Type B pancreatic cell (in vitro differentiated cells): ENCODE results near the gene PPP1R12A. TPM values are rescaled to one million over a fixed set of nuclear protein-coding genes. Genes with fewer than 3 reads are reported as not detected.

Experiments
- DNase-seq: peaks from one replicate; pipeline ENCODE4 v3.0.0; 2021; ENCODE audit warnings: mixed read lengths; ENCODE audit not compliant: unreplicated experiment; ENCODE audit errors: extremely low spot score
- H3K27ac Mint-ChIP-seq: 2 replicates; pipeline ENCODE4 v1.8.0; 2021; ENCODE audit warnings: mild to moderate bottlenecking, mixed read lengths
- H3K27me3 Mint-ChIP-seq: 2 replicates; pipeline ENCODE4 v1.8.0; 2021; ENCODE audit warnings: mixed read lengths
- H3K36me3 Mint-ChIP-seq: 2 replicates; pipeline ENCODE4 v1.8.0; 2021; ENCODE audit warnings: mixed read lengths
- H3K4me1 Mint-ChIP-seq: one replicate; pipeline ENCODE4 v1.8.0; 2021; ENCODE audit warnings: mixed read lengths; ENCODE audit not compliant: unreplicated experiment
- H3K4me3 Mint-ChIP-seq: 2 replicates; pipeline ENCODE4 v1.8.0; 2021; ENCODE audit warnings: mild to moderate bottlenecking, mixed read lengths
- H3K9me3 Mint-ChIP-seq: 2 replicates; pipeline ENCODE4 v1.8.0; 2021; ENCODE audit warnings: mixed read lengths
- CTCF ChIP-seq: fragments of 200-600 bp; sonication (generic); conservative IDR thresholded peaks from 2 replicates; pipeline ENCODE4 v1.5.0; 2021; ENCODE audit warnings: antibody characterized with exemption, mild to moderate bottlenecking
- total RNA-seq: library from RNA; stranded (reverse); gene quantifications from 2 replicates; pipeline ENCODE4 v1.2.1, GENCODE V29; 2021; ENCODE audit warnings: low replicate concordance

Gene PPP1R12A
- total RNA-seq, 1 donor from 2014 or later, result 78.2 TPM

GRCh38 chr12:79830440-79830839 is 104.5 kb downstream of the PPP1R12A start:
- Mint-ChIP-seq H3K4me1 (peaks cover 6% of the 10 kb centered on the region), H3K9me3 (peaks cover 4% of the 10 kb centered on the region), H3K27ac (no peak overlapping the region), H3K27me3 (no peaks in the 10 kb centered on the region), H3K4me3 (no peak overlapping the region), H3K36me3 (peaks cover 23% of the 10 kb centered on the region)
- TF ChIP-seq CTCF, result no peak
- no peak for DNase-seq

- Mint-ChIP-seq H3K27ac (no peak overlapping the region), H3K4me3 (no peak overlapping the region), H3K9me3 (no peaks in the 10 kb centered on the region), H3K4me1 (peaks cover 3% of the 10 kb centered on the region), H3K27me3 (no peaks in the 10 kb centered on the region), H3K36me3 (peaks cover 15% of the 10 kb centered on the region)
- DNase-seq, result no peak
- TF ChIP-seq CTCF, result no peak
Observed at GRCh38 chr12:79828924-79829323, 106.0 kb downstream of the PPP1R12A start.

GRCh38 chr12:79827484-79827883 is 107.4 kb downstream of the PPP1R12A start:
- H3K36me3 Mint-ChIP-seq, result peaks cover 15% of the 10 kb centered on the region
- no peak for TF ChIP-seq CTCF
- DNase-seq, result no peak
- no peaks in the 10 kb centered on the region for H3K9me3 Mint-ChIP-seq
- no peak overlapping the region for H3K27ac Mint-ChIP-seq
- no peak overlapping the region for H3K4me3 Mint-ChIP-seq
- peaks cover 3% of the 10 kb centered on the region for H3K4me1 Mint-ChIP-seq
- no peaks in the 10 kb centered on the region for H3K27me3 Mint-ChIP-seq

GRCh38 chr12:79826267-79827128 is 108.4 kb downstream of the PPP1R12A start:
- no peak overlapping the region for H3K4me3 Mint-ChIP-seq

GRCh38 chr12:79822475-79822874 is 112.4 kb downstream of the PPP1R12A start:
- no peak overlapping the region for H3K27ac Mint-ChIP-seq
- H3K27me3 Mint-ChIP-seq, result no peaks in the 10 kb centered on the region
- peaks cover 23% of the 10 kb centered on the region for H3K36me3 Mint-ChIP-seq
- DNase-seq, result no peak
- no peak for TF ChIP-seq CTCF
- H3K4me1 Mint-ChIP-seq, result peaks cover 3% of the 10 kb centered on the region
- no peak overlapping the region for H3K4me3 Mint-ChIP-seq
- no peaks in the 10 kb centered on the region for H3K9me3 Mint-ChIP-seq

More at GRCh38 chr12:79826267-79827128, 108.4 kb downstream of the PPP1R12A start:
- Mint-ChIP-seq H3K27ac (no peak overlapping the region), H3K36me3 (peaks cover 15% of the 10 kb centered on the region), H3K4me1 (peaks cover 3% of the 10 kb centered on the region), H3K27me3 (no peaks in the 10 kb centered on the region), H3K9me3 (no peaks in the 10 kb centered on the region)
- TF ChIP-seq CTCF, result no peak
- DNase-seq, result no peak
